Keratinocyte (primary cell): Measurements from ENCODE around the gene SYPL2. TPM values are rescaled to one million over a fixed set of nuclear protein-coding genes. Genes with fewer than 3 reads are reported as not detected.

Source experiments
- DNase-seq: peaks from one replicate; pipeline ENCODE4 v3.0.0-alpha.2; 2011; ENCODE audit warnings: low read depth, missing footprints, low spot score
- FAIRE-seq: peaks from 2 replicates; lab custom pipeline; 2011; peaks lifted over from hg19 to GRCh38; lab: Jason Lieb, UNC
- H2AFZ ChIP-seq: 2 replicates; pipeline ENCODE4 v1.6.0; 2012; ENCODE audit warnings: low read length, control low read depth, inconsistent platforms; ENCODE audit not compliant: control insufficient read depth
- H3K27ac ChIP-seq: 2 replicates; pipeline ENCODE4 v1.5.1; 2011; ENCODE audit warnings: low read length; ENCODE audit not compliant: control insufficient read depth, insufficient read depth
- H3K27me3 ChIP-seq: 3 replicates; pipeline ENCODE4 v1.6.0; 2011; ENCODE audit warnings: low read length; ENCODE audit not compliant: control insufficient read depth, insufficient read depth; ENCODE audit errors: extremely low read depth
- H3K36me3 ChIP-seq, 2 experiments: 2 replicates in 1 of 2; 3 replicates in 1 of 2; pipeline ENCODE4 v1.5.1; 2011; ENCODE audit warnings: low read length in 2 of 2, mild to moderate bottlenecking in 1 of 2; ENCODE audit not compliant: control insufficient read depth in 2 of 2, insufficient read depth in 2 of 2; ENCODE audit errors: extremely low read depth in 1 of 2
- H3K4me1 ChIP-seq: 3 replicates; pipeline ENCODE4 v1.5.1; 2011; ENCODE audit warnings: low read length; ENCODE audit not compliant: control insufficient read depth, insufficient read depth; ENCODE audit errors: extremely low read depth
- H3K4me2 ChIP-seq: 3 replicates; pipeline ENCODE4 v1.6.0; 2011; ENCODE audit warnings: low read depth, low read length; ENCODE audit not compliant: control insufficient read depth, insufficient read depth; ENCODE audit errors: extremely low read depth
- H3K4me3 ChIP-seq, 3 experiments: fragments of 200-600 bp in 1 of 3; sonication (generic) in 1 of 3; 2 replicates in 2 of 3; 3 replicates in 1 of 3; pipeline ENCODE4 v1.5.1; 2011 to 2016; ENCODE audit warnings: low read length in 3 of 3, mild to moderate bottlenecking in 3 of 3, control low read depth in 2 of 3, inconsistent platforms in 1 of 3, low read depth in 1 of 3, mixed read lengths in 1 of 3, mixed run types in 1 of 3, moderate library complexity in 1 of 3; ENCODE audit not compliant: control insufficient read depth in 2 of 3, insufficient read depth in 2 of 3; ENCODE audit errors: extremely low read depth in 1 of 3
- H3K79me2 ChIP-seq: 2 replicates; pipeline ENCODE4 v1.6.0; 2012; ENCODE audit warnings: low read length; ENCODE audit not compliant: control insufficient read depth, insufficient read depth
- H3K9ac ChIP-seq: 3 replicates; pipeline ENCODE4 v1.6.0; 2011; ENCODE audit warnings: low read length; ENCODE audit not compliant: control insufficient read depth, insufficient read depth; ENCODE audit errors: extremely low read depth
- H3K9me1 ChIP-seq: 3 replicates; pipeline ENCODE4 v1.6.0; 2011; ENCODE audit warnings: low read length; ENCODE audit not compliant: control insufficient read depth, insufficient read depth; ENCODE audit errors: extremely low read depth
- H3K9me3 ChIP-seq: 2 replicates; pipeline ENCODE4 v1.5.1; 2012; ENCODE audit warnings: low read depth, low read length; ENCODE audit not compliant: control insufficient read depth
- H4K20me1 ChIP-seq: 3 replicates; pipeline ENCODE4 v1.6.0; 2011; ENCODE audit warnings: low read length; ENCODE audit not compliant: control insufficient read depth, insufficient read depth; ENCODE audit errors: extremely low read depth
- CTCF ChIP-seq, 3 experiments: IDR thresholded peaks in 1 of 3; conservative IDR thresholded peaks in 1 of 3; optimal IDR thresholded peaks in 1 of 3; 2 replicates in 2 of 3; 3 replicates in 1 of 3; pipeline versions ENCODE3 to v1.5.1; 2011; ENCODE audit warnings: low read length in 3 of 3, mild to moderate bottlenecking in 3 of 3, moderate library complexity in 2 of 3, control low read depth in 1 of 3, inconsistent platforms in 1 of 3; ENCODE audit not compliant: insufficient read depth in 2 of 3; ENCODE audit errors: extremely low read depth in 1 of 3
- EZH2 ChIP-seq: IDR thresholded peaks from one replicate; pipeline ENCODE4 v1.6.1; 2012; ENCODE audit warnings: inconsistent platforms, mild to moderate bottlenecking, low read length, moderate library complexity
- dilution Hi-C: fragments of 300-500 bp; cut with MboI; formaldehyde crosslinking; loops from one replicate; pipeline ENCODE4 v1.7.0; 2020; ENCODE audit warnings: low sequenced_read_pairs; ENCODE audit not compliant: extremely low pct_ligation_motif_present
- polyA plus RNA-seq, 5 experiments: library from polyadenylated mRNA; depleted of rRNA in 3 of 5; stranded (reverse) in 3 of 5; stranded (forward) in 1 of 5; unstranded in 1 of 5; fragments of >200 nt; gene quantifications; 1 replicate in 1 of 5; 2 replicates in 3 of 5; 3 replicates in 1 of 5; pipeline versions ENCODE4 v1.2.1 to v1.2.3, GENCODE V29; 2011 to 2012; ENCODE audit warnings: missing spikeins in 2 of 5, low read depth in 1 of 5, low replicate concordance in 1 of 5

The SYPL2 gene
- polyA plus RNA-seq, 1 donor (not counting 4 experiments of a cell fraction or from before 2014, with no cell fraction given), result not detected

- dilution Hi-C loops, result no loop called here
- Histone ChIP-seq H3K9ac (no peak overlapping the region), H3K9me3 (no peaks in the 10 kb centered on the region), H3K4me1 (no peaks in the 10 kb centered on the region), H2AFZ (no peak overlapping the region), H3K36me3 (no peaks in the 10 kb centered on the region), H3K27ac (no peak overlapping the region), H3K9me1 (no peaks in the 10 kb centered on the region), H3K4me2 (no peak overlapping the region), H3K4me3 (no peak overlapping the region), H3K27me3 (peaks cover 35% of the 10 kb centered on the region), H4K20me1 (peaks cover 2% of the 10 kb centered on the region), H3K79me2 (no peaks in the 10 kb centered on the region)
- TF ChIP-seq CTCF (optimal IDR thresholded peaks at IDR 0.05 in 1 of 3, IDR thresholded peaks at IDR 0.05 in 1 of 3, conservative IDR thresholded peaks at IDR 0.05 in 1 of 3; ENCODE audit: extremely low read depth in 1 of 3, insufficient read depth in 2 of 3, low read length in 3 of 3) (no peak), EZH2 (no peak)
- DNase-seq (no peak), FAIRE-seq (no peak)
Observed at GRCh38 chr1:109474697-109475096, 8.4 kb downstream of the SYPL2 start.

- DNase-seq (no peak), FAIRE-seq (no peak)
- no peak overlapping the region for H3K27ac ChIP-seq
- no peaks in the 10 kb centered on the region for H3K79me2 ChIP-seq
- H3K4me2 ChIP-seq, result no peak overlapping the region
- no peaks in the 10 kb centered on the region for H3K36me3 ChIP-seq
- H3K4me3 ChIP-seq, result no peak overlapping the region
- dilution Hi-C loops, result no loop called here
- peaks cover 32% of the 10 kb centered on the region for H3K27me3 ChIP-seq
- peaks cover 2% of the 10 kb centered on the region for H4K20me1 ChIP-seq
- no peaks in the 10 kb centered on the region for H3K9me1 ChIP-seq
- H3K4me1 ChIP-seq, result no peaks in the 10 kb centered on the region
- no peak overlapping the region for H3K9ac ChIP-seq
- no peak for TF ChIP-seq CTCF (optimal IDR thresholded peaks at IDR 0.05 in 1 of 3, IDR thresholded peaks at IDR 0.05 in 1 of 3, conservative IDR thresholded peaks at IDR 0.05 in 1 of 3; ENCODE audit: extremely low read depth in 1 of 3, insufficient read depth in 2 of 3, low read length in 3 of 3)
- H2AFZ ChIP-seq, result no peak overlapping the region
- H3K9me3 ChIP-seq, result no peaks in the 10 kb centered on the region
Observed at GRCh38 chr1:109475261-109475660, 8.9 kb downstream of the SYPL2 start.
